ENCODE data around the gene CADPS2.

DNA sequence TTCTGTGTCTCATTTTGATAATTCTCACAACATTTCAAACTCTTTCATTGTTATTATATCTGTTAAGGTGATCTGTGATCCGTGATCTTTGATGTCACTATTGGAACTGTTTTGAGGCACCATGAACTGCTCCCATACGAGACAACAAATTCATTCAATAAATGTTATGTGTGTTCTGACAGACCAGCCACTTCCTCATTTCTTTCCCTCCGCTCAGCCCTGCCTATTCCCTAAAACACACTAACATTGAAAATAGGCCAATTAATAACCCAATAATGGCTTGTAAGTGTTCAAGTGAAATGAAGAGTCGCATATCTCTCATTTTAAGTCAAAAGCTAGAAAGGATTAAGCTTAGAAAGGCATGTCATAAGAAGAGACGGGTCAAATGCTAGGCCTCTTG is 232.6 kb downstream of the CADPS2 start:
- TF ChIP-seq, protein P1, sequence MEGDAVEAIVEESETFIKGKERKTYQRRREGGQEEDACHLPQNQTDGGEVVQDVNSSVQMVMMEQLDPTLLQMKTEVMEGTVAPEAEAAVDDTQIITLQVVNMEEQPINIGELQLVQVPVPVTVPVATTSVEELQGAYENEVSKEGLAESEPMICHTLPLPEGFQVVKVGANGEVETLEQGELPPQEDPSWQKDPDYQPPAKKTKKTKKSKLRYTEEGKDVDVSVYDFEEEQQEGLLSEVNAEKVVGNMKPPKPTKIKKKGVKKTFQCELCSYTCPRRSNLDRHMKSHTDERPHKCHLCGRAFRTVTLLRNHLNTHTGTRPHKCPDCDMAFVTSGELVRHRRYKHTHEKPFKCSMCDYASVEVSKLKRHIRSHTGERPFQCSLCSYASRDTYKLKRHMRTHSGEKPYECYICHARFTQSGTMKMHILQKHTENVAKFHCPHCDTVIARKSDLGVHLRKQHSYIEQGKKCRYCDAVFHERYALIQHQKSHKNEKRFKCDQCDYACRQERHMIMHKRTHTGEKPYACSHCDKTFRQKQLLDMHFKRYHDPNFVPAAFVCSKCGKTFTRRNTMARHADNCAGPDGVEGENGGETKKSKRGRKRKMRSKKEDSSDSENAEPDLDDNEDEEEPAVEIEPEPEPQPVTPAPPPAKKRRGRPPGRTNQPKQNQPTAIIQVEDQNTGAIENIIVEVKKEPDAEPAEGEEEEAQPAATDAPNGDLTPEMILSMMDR (IDR thresholded peaks at IDR 0.05): no peak
- no peak for TF ChIP-seq POLR2A (IDR thresholded peaks at IDR 0.05)
- no peak for TF ChIP-seq POLR2AphosphoS5 (IDR thresholded peaks at IDR 0.05)
- TF ChIP-seq EP300 (IDR thresholded peaks at IDR 0.05): no peak
